Activated CD8-positive, alpha-beta T cell treated with anti-CD3 and anti-CD28 coated beads for 36 hours (primary cell): Measurements from ENCODE around the gene PRKCE. TPM values are rescaled to one million over a fixed set of nuclear protein-coding genes. Genes with fewer than 3 reads are reported as not detected.

Source experiments
- ATAC-seq: fragments of 200-7000 bp; cut with Tn5 transposase; one replicate; pipeline ENCODE4 v1.10.0; 2021; ENCODE audit warnings: mild to moderate bottlenecking, moderate library complexity
- CTCF ChIA-PET: fragments of 350-600 bp; sonication (Branson Sonifier 250); formaldehyde crosslinking; loops from one replicate; lab custom pipeline; 2021; ENCODE audit warnings: antibody characterized with exemption; lab: Charles Lee
- POLR2A ChIA-PET: fragments of 350-600 bp; sonication (Branson Sonifier 250); formaldehyde crosslinking; loops from one replicate; lab custom pipeline; 2021; ENCODE audit warnings: antibody characterized with exemption; lab: Charles Lee
- DNase-seq: peaks from one replicate; pipeline ENCODE4 v3.0.0-alpha.2; 2020
- H3K27ac Mint-ChIP-seq: one replicate; pipeline ENCODE4 v1.8.0; 2021; ENCODE audit warnings: mild to moderate bottlenecking, mixed read lengths
- H3K27me3 Mint-ChIP-seq: one replicate; pipeline ENCODE4 v1.8.0; 2021; ENCODE audit warnings: mixed read lengths
- H3K36me3 Mint-ChIP-seq: one replicate; pipeline ENCODE4 v1.8.0; 2021; ENCODE audit warnings: low read depth, mixed read lengths
- H3K4me1 Mint-ChIP-seq: one replicate; pipeline ENCODE4 v1.8.0; 2021; ENCODE audit warnings: low read depth, mixed read lengths
- H3K4me3 Mint-ChIP-seq: one replicate; pipeline ENCODE4 v1.8.0; 2021; ENCODE audit warnings: mild to moderate bottlenecking, moderate library complexity, mixed read lengths
- H3K9me3 Mint-ChIP-seq: one replicate; pipeline ENCODE4 v1.8.0; 2021; ENCODE audit warnings: mixed read lengths
- CTCF ChIP-seq: fragments of 200-600 bp; IDR thresholded peaks from one replicate; pipeline ENCODE4 v1.8.0; 2022; ENCODE audit warnings: antibody characterized with exemption, mild to moderate bottlenecking
- intact Hi-C: fragments of 100-400 bp; cut with micrococcal nuclease; formaldehyde crosslinking; loops from one replicate; pipeline ENCODE4 v1.10.0; 2022
- total RNA-seq, 2 experiments: library from RNA; stranded (reverse); gene quantifications; one replicate each; pipeline ENCODE4 v1.2.3, GENCODE V29; 2021

PRKCE gene
- total RNA-seq, 2 experiments from 2014 or later: 11.5 to 11.9 TPM

DNA sequence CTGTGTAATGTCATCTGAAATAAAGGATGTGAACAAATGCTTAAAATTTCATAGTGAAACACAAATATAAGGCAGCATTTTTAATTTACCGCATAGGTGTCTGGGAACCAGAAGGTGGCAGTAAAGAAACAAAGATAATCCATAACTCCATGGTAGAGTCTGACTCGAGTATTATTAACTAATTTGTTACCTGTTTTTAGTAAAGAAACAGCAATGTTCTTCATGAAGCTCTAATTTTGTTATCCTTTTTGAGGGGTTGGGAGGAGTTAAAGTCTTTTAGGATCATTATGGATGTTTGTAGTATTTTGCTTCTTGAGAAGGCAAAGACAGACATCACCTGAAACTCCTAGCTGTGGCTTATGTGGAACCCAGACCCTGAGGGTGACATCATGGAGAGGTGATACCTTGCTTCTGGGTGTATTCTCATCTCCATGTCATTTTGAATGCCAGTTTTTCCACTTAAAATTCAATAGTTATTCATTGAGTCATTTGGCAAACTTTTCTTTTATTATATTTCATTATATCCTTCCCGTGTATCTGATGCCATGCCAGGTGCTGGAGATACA, 359.5 kb downstream of the PRKCE start:
- Mint-ChIP-seq H3K36me3 (no peaks in the 10 kb centered on the region), H3K4me3 (no peak overlapping the region), H3K9me3 (no peaks in the 10 kb centered on the region), H3K27me3 (no peaks in the 10 kb centered on the region), H3K27ac (no peak overlapping the region), H3K4me1 (peaks cover 3% of the 10 kb centered on the region)
- POLR2A ChIA-PET: no interaction called here
- TF ChIP-seq CTCF: peak; percentile 82
- intact Hi-C loops: loop anchor here (2.0 kb wide), 1 partner anchor 354 kb away; no protein-coding TSS in a partner anchor
- peak; percentile 79 for ATAC-seq
- DNase-seq: no peak
- CTCF ChIA-PET: interaction anchor here (0.7 to 2.0 kb wide), 24 partner anchors 8 to 456 kb away, joined by 3 to 19 read pairs (median 4); no protein-coding TSS in a partner anchor

DNA sequence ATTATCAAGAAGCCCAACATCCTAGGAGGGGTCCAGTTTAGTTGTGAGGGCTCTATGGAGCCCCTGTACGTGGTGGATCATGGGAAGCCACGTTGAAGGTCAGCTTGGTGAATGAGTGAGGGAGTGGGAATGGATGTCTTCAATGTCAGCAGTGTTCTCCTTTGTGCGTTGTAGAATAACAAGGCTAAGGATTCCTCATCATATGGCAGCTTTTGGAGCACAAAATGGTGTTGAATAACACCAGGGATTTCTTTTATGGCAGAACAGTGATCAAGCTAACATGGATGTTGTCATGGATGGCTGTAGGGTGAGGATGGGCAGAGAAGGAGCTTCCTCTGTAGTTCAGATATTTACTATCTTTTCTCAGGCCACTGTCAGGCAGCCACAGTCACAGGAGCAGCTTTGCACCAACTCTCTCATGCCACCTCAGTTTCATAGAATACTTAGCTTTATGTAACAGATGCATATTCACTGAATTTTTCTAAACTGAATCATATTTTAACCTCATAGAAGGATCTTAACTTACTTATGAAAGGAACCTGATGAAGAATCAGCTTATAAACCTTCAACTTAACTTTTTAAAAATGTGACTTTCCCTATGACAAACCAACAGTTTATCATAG, 361.3 kb downstream of the PRKCE start:
- no peak for DNase-seq
- Mint-ChIP-seq H3K4me1 (peaks cover 3% of the 10 kb centered on the region), H3K36me3 (no peaks in the 10 kb centered on the region), H3K27ac (no peak overlapping the region), H3K4me3 (no peak overlapping the region), H3K9me3 (no peaks in the 10 kb centered on the region), H3K27me3 (no peaks in the 10 kb centered on the region)
- POLR2A ChIA-PET: no interaction called here
- no peak for ATAC-seq
- no peak for TF ChIP-seq CTCF
- CTCF ChIA-PET: interaction anchor here (1.2 to 2.2 kb wide), 6 partner anchors 9 to 354 kb away, joined by 3 to 7 read pairs (median 4); no protein-coding TSS in a partner anchor
- intact Hi-C loops: no loop called here

- Mint-ChIP-seq H3K9me3 (no peaks in the 10 kb centered on the region), H3K4me3 (no peak overlapping the region), H3K27ac (no peak overlapping the region), H3K4me1 (peaks cover 5% of the 10 kb centered on the region), H3K27me3 (no peaks in the 10 kb centered on the region), H3K36me3 (no peaks in the 10 kb centered on the region)
- POLR2A ChIA-PET: no interaction called here
- DNase-seq: no peak
- CTCF ChIA-PET: interaction anchor here (0.8 to 2.2 kb wide), 3 partner anchors 10 to 49 kb away, joined by 3 to 7 read pairs (median 6); no protein-coding TSS in a partner anchor
- no peak for ATAC-seq
- intact Hi-C loops: no loop called here
- TF ChIP-seq CTCF: no peak
Observed at GRCh38 chr2:46013726-46014125, 362.3 kb downstream of the PRKCE start.

- TF ChIP-seq CTCF: no peak
Observed at GRCh38 chr2:46014911-46015654, 363.6 kb downstream of the PRKCE start.

More at GRCh38 chr2:46014911-46015654, 363.6 kb downstream of the PRKCE start:
- ChIA-PET CTCF (no interaction called here), POLR2A (no interaction called here)
- Mint-ChIP-seq H3K4me1 (peaks cover 17% of the 10 kb centered on the region), H3K4me3 (no peak overlapping the region), H3K27me3 (no peaks in the 10 kb centered on the region), H3K9me3 (no peaks in the 10 kb centered on the region), H3K27ac (no peak overlapping the region), H3K36me3 (no peaks in the 10 kb centered on the region)
- intact Hi-C loops: no loop called here
- no peak for DNase-seq
- no peak for ATAC-seq
